GM12878 (cell line): ENCODE data around the gene FADS3. TPM values are rescaled to one million over a fixed set of nuclear protein-coding genes. Genes with fewer than 3 reads are reported as not detected.
A peak's percentile ranks its signal among the peaks of the same experiment; 100 is the strongest.

Source experiments
- BCL3 ChIP-seq: IDR thresholded peaks from 2 replicates; pipeline ENCODE4 v1.6.1; 2011; ENCODE audit warnings: borderline replicate concordance, low read depth, mild to moderate bottlenecking, moderate library complexity, low read length; ENCODE audit not compliant: insufficient read depth, poor library complexity, severe bottlenecking
- CBFB ChIP-seq: IDR thresholded peaks from 2 replicates; pipeline ENCODE4 v1.6.1; 2016; ENCODE audit warnings: antibody characterized with exemption, low read depth
- CREM ChIP-seq: IDR thresholded peaks from 2 replicates; pipeline ENCODE4 v1.6.1; 2014; ENCODE audit warnings: antibody characterized with exemption, low read depth
- EZH2 ChIP-seq: IDR thresholded peaks from 2 replicates; pipeline ENCODE4 v1.6.1; 2012; ENCODE audit warnings: low read depth, mild to moderate bottlenecking, control low read depth, inconsistent platforms, low read length, borderline replicate concordance; ENCODE audit not compliant: control insufficient read depth
- GABPA ChIP-seq: IDR thresholded peaks from 2 replicates; pipeline ENCODE4 v1.6.1; 2014; ENCODE audit warnings: antibody characterized with exemption, low read depth, mild to moderate bottlenecking, inconsistent platforms
- HSF1 ChIP-seq: fragments of 150-350 bp; IDR thresholded peaks from 2 replicates; pipeline ENCODE4 v1.6.1; 2014; ENCODE audit warnings: mild to moderate bottlenecking, low read depth, low read length
- MYB ChIP-seq: fragments of 150-350 bp; IDR thresholded peaks from 2 replicates; pipeline ENCODE4 v1.6.1; 2014; ENCODE audit warnings: mild to moderate bottlenecking, low read depth, low read length, borderline replicate concordance
- NR2C2 ChIP-seq: IDR thresholded peaks from 2 replicates; pipeline ENCODE4 v1.6.1; 2011; ENCODE audit warnings: borderline replicate concordance, low read depth; ENCODE audit not compliant: control insufficient read depth, insufficient read length
- PBX3 ChIP-seq: IDR thresholded peaks from 2 replicates; pipeline ENCODE4 v1.6.1; 2011; ENCODE audit warnings: mild to moderate bottlenecking, low read depth, low read length, moderate library complexity; ENCODE audit not compliant: insufficient replicate concordance
- POLR2A ChIP-seq: IDR thresholded peaks from 2 replicates; pipeline ENCODE4 v1.6.1; 2011; ENCODE audit warnings: low read depth, mild to moderate bottlenecking, low read length
- POU2F2 ChIP-seq: IDR thresholded peaks from 3 replicates; pipeline ENCODE4 v1.6.1; 2011; ENCODE audit warnings: low read depth, mild to moderate bottlenecking, low read length, borderline replicate concordance
- SPI1 ChIP-seq: IDR thresholded peaks from 2 replicates; pipeline ENCODE4 v1.6.1; 2011; ENCODE audit warnings: low read depth, mild to moderate bottlenecking, low read length, moderate library complexity, borderline replicate concordance; ENCODE audit not compliant: insufficient read depth
- TARDBP ChIP-seq: IDR thresholded peaks from 2 replicates; pipeline ENCODE4 v1.6.1; 2016; ENCODE audit warnings: borderline replicate concordance
- polyA plus RNA-seq, 11 experiments: library from polyadenylated mRNA; depleted of rRNA in 4 of 11; unstranded in 6 of 11; stranded (reverse) in 5 of 11; fragments of >200 nt; fragmentation: Nextera tagmentation in 4 of 11; fragmentation: Illumina TruSeq in 1 of 11; extraction: Ambion mirVana in 4 of 11; extraction: Trizol in 1 of 11; gene quantifications; 1 replicate in 1 of 11; 2 replicates in 10 of 11; pipeline versions ENCODE4 v1.2.1 to v1.2.3, GENCODE V29; 2011 to 2016; ENCODE audit warnings: inconsistent platforms in 2 of 11, missing spikeins in 2 of 11, low read depth in 1 of 11
- total RNA-seq, 4 experiments: library from RNA; depleted of rRNA in 3 of 4; stranded (reverse); fragments of >200 nt in 3 of 4; fragmentation: Illumina TruSeq in 1 of 4; extraction: Trizol in 1 of 4; gene quantifications; 2 replicates each; pipeline versions ENCODE4 v1.2.1 to v1.2.3, GENCODE V29; 2013 to 2021

Gene FADS3
- total and polyA plus RNA-seq, 10 of the 15 experiments (the other 5 are each of a cell fraction or from before 2014, with no cell fraction given) = 0.23 to 8.1 (median 4.2) TPM

GRCh38 chr11:61827571-61828378 lies 63.6 kb downstream of the FADS3 start, which contains the start of gene FADS2 (continued):
- no peak for TF ChIP-seq PBX3
- TF ChIP-seq POU2F2 = peak; percentile 54; the same call in 1 of the 3 replicates
- no peak for TF ChIP-seq GABPA
- no peak for TF ChIP-seq NR2C2
- TF ChIP-seq POLR2A = peak; percentile 84
- TF ChIP-seq CBFB = no peak; the same call in none of the 2 replicates
- TF ChIP-seq MYB = no peak
- no peak for TF ChIP-seq HSF1
- no peak for TF ChIP-seq BCL3
- peak; percentile 39; the same call in 1 of the 2 replicates for TF ChIP-seq CREM
- TF ChIP-seq SPI1 = peak; percentile 5; the same call in 1 of the 2 replicates
- TF ChIP-seq TARDBP = peak; percentile 23; the same call in 1 of the 2 replicates
- TF ChIP-seq EZH2 = no peak
